ENCODE data around the gene MLST8.
A peak's percentile ranks its signal among the peaks of the same experiment; 100 is the strongest.
"Not testable (repeated sequence)": the region's sequence is repeated elsewhere in the genome, so short reads cannot be mapped to it uniquely, and the experiment has no call there.

Gene MLST8

DNA sequence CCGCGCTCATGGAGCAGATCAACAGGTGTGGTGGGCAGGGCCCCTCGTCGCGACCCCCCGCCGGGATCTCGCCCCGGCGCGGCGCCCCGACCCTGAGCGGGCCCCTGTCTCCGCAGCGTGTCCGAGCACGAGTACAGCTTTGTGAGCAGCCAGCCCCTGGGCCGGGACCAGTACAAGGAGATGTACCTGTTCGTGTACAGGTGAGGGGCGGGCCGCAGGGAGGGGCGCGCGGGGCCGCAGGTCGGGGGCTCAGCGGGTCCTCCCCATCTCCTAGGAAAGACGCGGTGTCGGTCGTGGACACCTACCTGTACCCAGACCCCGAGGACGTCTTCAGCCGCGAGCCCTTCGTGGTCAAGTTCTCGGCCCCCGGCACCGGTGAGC, 31.8 kb downstream of the MLST8 start:
- intact Hi-C loops (cut with DNase I; ENCODE audit: low total_unique reads), result no loop called here
- Histone ChIP-seq H3K27me3 (peaks cover 0 to 19% of the 10 kb centered on the region in 2 donors), H3K27ac (no peak overlapping the region), H3K4me1 (peaks cover 7 to 21% (median 21%) of the 10 kb centered on the region in 4 donors), H3K9me3 (no peaks in the 10 kb centered on the region), H3K4me3 (peak overlapping the region in 1 of 2 donors; percentile 25), H3K36me3 (peaks cover 34 to 69% (median 38%) of the 10 kb centered on the region in 3 donors)
- TF ChIP-seq, protein P1, sequence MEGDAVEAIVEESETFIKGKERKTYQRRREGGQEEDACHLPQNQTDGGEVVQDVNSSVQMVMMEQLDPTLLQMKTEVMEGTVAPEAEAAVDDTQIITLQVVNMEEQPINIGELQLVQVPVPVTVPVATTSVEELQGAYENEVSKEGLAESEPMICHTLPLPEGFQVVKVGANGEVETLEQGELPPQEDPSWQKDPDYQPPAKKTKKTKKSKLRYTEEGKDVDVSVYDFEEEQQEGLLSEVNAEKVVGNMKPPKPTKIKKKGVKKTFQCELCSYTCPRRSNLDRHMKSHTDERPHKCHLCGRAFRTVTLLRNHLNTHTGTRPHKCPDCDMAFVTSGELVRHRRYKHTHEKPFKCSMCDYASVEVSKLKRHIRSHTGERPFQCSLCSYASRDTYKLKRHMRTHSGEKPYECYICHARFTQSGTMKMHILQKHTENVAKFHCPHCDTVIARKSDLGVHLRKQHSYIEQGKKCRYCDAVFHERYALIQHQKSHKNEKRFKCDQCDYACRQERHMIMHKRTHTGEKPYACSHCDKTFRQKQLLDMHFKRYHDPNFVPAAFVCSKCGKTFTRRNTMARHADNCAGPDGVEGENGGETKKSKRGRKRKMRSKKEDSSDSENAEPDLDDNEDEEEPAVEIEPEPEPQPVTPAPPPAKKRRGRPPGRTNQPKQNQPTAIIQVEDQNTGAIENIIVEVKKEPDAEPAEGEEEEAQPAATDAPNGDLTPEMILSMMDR (IDR thresholded peaks at IDR 0.05), result no peak
- DNase-seq, result no peak

DNA sequence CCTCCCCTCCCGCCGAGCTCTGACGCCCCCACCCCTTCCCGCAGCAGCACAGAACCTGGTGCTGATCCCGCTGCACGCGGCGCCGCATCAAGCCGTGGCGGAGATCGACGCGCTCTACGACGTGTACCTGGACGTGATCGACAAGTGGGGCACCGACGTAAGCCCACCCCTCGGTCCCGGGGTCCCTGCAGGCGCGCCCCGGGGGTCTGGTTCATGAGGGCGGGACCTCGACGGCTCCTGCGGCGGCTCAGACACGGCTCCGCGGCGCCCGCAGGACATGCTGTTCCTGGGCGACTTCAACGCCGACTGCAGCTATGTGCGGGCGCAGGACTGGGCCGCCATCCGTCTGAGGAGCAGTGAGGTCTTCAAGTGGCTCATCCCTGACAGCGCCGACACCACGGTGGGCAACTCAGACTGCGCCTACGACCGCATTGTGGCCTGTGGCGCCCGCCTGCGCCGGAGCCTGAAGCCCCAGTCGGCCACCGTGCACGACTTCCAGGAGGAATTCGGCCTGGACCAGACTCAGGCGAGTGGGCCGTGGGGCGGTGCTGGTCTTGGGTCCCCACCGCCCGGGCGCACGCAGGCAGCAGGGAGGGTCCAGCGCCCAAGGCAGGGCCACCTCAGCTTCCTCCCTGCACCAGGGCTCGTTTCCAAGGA, 32.4 kb downstream of the MLST8 start:
- no peak overlapping the region for H3K27ac ChIP-seq
- TF ChIP-seq, protein P1 (IDR thresholded peaks at IDR 0.05), result no peak
- DNase-seq, result no peak
- no peaks in the 10 kb centered on the region for H3K9me3 ChIP-seq
- H3K4me1 ChIP-seq, result peaks cover 7 to 21% (median 21%) of the 10 kb centered on the region in 4 donors
- no peak overlapping the region for H3K4me3 ChIP-seq
- peaks cover 0 to 19% of the 10 kb centered on the region in 2 donors for H3K27me3 ChIP-seq
- H3K36me3 ChIP-seq, result peaks cover 34 to 69% (median 35%) of the 10 kb centered on the region in 3 donors
- intact Hi-C loops (cut with DNase I; ENCODE audit: low total_unique reads), result no loop called here

DNA sequence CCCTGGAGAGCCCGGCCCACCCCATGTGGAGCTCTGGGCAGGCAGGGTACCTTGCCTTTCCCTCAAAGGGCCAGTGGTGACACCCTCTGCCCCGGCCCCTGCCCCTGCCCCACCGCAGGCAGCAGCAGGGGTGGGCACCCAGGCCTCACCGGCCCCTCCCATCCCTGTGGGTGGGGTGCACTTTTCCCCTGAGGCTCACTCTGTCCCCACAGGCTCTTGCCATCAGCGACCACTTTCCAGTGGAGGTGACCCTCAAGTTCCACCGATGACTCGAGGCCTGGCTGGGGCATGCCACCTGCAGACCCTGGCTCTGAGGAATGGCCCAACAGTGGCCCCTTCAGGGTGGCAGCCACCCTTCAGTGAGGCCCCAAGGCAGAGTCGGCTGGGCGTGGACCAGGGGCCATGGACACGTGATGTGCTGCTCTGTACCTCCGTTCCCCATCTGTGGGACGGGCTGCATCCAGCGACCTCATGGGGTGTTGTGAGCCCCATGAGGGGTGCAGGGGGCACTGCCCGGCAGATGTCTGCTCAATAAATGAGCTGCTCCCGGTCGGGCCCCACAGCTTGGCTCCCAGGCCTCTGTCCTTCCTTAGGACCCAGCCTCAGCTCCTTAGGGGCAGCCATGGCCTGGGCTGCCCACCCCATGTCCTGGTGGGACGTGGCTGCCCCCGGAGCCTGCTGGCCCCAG, 33.0 kb downstream of the MLST8 start:
- peaks cover 7 to 21% (median 21%) of the 10 kb centered on the region in 4 donors for H3K4me1 ChIP-seq
- TF ChIP-seq, protein P1 (IDR thresholded peaks at IDR 0.05), result no peak
- peaks cover 34 to 69% (median 35%) of the 10 kb centered on the region in 3 donors for H3K36me3 ChIP-seq
- intact Hi-C loops (cut with DNase I; ENCODE audit: low total_unique reads), result no loop called here
- H3K9me3 ChIP-seq, result no peaks in the 10 kb centered on the region
- H3K4me3 ChIP-seq, result no peak overlapping the region
- peaks cover 0 to 19% of the 10 kb centered on the region in 2 donors for H3K27me3 ChIP-seq
- no peak for DNase-seq
- H3K27ac ChIP-seq, result no peak overlapping the region

DNA sequence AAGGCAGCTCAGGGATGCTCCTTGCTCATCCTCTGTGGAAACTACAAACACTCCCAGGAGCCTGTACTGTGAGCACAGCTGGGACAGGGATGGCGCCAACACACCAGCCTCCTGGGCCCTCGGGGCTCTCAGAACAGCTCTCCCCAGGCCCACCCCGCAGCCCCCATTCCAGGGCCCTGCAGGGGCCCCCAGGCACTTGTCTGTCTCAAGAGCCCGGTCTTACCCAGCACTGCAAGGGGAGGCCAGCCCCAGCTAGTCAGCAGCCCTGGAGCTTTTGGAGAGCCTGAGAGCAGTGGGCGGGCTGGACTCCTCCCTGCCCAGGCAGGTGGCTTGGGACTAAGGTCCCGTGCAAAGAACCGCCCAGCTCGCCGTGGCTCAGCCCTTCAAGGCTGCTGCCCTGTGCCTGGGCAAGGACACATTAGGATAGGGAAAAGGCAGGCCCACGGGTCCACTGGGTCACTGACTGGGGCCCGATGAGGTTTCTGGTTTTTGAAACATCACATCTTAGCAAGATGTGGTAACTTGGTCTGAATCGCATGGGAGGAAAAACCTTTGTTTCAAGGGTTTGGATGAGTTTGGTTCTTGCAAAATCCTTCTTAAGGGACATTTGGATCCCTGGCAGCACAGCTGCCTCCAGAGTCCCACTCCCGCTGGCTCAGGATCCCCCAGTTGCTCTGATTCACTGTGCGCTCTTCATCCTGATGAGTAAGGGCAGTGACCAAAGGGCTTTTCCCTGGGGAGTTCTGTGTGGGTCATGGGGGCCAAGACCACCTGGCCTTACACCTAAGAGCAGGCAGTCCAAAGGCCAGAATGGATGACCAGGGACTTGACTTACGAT, 33.8 kb downstream of the MLST8 start:
- Histone ChIP-seq H3K36me3 (peaks cover 28 to 69% (median 35%) of the 10 kb centered on the region in 3 donors), H3K9me3 (no peaks in the 10 kb centered on the region)
- intact Hi-C loops (cut with DNase I; ENCODE audit: low total_unique reads), result no loop called here

DNA sequence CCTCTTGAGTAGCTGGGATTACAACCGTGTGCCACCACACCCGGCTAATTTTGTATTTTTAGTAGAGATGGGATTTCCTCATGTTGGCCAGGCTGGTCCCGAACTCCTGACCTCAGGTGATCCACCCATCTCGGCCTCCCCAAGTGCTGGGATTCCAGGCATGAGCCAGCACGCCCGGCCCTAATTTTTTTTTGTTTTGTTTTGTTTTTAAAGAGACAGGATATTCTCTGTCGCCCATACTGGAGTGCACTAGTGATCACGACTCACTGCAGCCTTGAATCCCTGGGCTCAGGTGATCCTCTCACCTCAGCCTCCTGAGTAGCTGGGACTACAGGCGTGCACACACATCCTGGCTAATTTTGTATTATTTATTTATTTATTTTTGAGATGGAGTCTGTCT, 35.1 kb downstream of the MLST8 start:
- H3K4me3 ChIP-seq; H3K9me3 ChIP-seq; intact Hi-C loops (cut with DNase I; ENCODE audit: low total_unique reads); DNase-seq; H3K27ac ChIP-seq: not testable (repeated sequence)
- Histone ChIP-seq H3K27me3 (peaks cover 0 to 19% of the 10 kb centered on the region in 2 donors), H3K4me1 (peaks cover 7 to 21% (median 21%) of the 10 kb centered on the region in 4 donors), H3K36me3 (peaks cover 28 to 69% (median 35%) of the 10 kb centered on the region in 3 donors)

More for the DNA sequence above, 33.8 kb downstream of the MLST8 start:
- TF ChIP-seq, protein P1 (IDR thresholded peaks at IDR 0.05), result no peak
- Histone ChIP-seq H3K27me3 (peaks cover 0 to 19% of the 10 kb centered on the region in 2 donors), H3K4me3 (no peak overlapping the region), H3K27ac (no peak overlapping the region), H3K4me1 (peaks cover 7 to 21% (median 21%) of the 10 kb centered on the region in 4 donors)
- no peak for DNase-seq

Data from tibial artery (tissue), 4 donors.